ENCODE data around the gene RUSC2.

GRCh38 chr9:35490910-35491465 is 1.1 kb downstream of the RUSC2 start:
- TF ChIP-seq CTCF (IDR thresholded peaks at IDR 0.05; ENCODE audit: borderline replicate concordance, extremely low read depth, low read length, poor library complexity, severe bottlenecking): no peak
- TF ChIP-seq EZH2 (IDR thresholded peaks at IDR 0.05; ENCODE audit: borderline replicate concordance, low read depth, low read length, severe bottlenecking): no peak

Data from DND-41 (cell line).